Endothelial cell of umbilical vein (primary cell): ENCODE measurements around the gene EDARADD. TPM values are rescaled to one million over a fixed set of nuclear protein-coding genes. Genes with fewer than 3 reads are reported as not detected.

ENCODE experiments used
- BruUV-seq: library from RNA; stranded (reverse); fragments of 400-500 nt; replicated peaks from 2 replicates; lab custom pipeline; 2021; lab: Mats Ljungman, UMichigan
- CTCF ChIA-PET: fragments of 300-600, 350-600 bp; sonication (Branson Sonifier 250); formaldehyde crosslinking; loops from one replicate; lab custom pipeline; 2021; ENCODE audit warnings: antibody characterized with exemption, inconsistent platforms; lab: Charles Lee
- POLR2A ChIA-PET: fragments of 300-600, 350-600 bp; sonication (Branson Sonifier 250); formaldehyde crosslinking; loops from one replicate; lab custom pipeline; 2021; ENCODE audit warnings: antibody characterized with exemption, inconsistent platforms; lab: Charles Lee
- DNase-seq: peaks from one replicate; pipeline ENCODE4 v3.0.0-alpha.2; 2011; ENCODE audit warnings: low read depth, low spot score
- FAIRE-seq: peaks from 2 replicates; lab custom pipeline; 2011; peaks lifted over from hg19 to GRCh38; lab: Jason Lieb, UNC
- H2AFZ ChIP-seq: 2 replicates; pipeline ENCODE4 v1.6.0; 2012; ENCODE audit warnings: low read depth, low read length, control low read depth, inconsistent platforms
- H3K27ac ChIP-seq: 2 replicates; pipeline ENCODE4 v1.5.1; 2011; ENCODE audit warnings: low read depth, mild to moderate bottlenecking, control low read depth, low read length, moderate library complexity; ENCODE audit not compliant: insufficient read depth
- H3K27me3 ChIP-seq, 2 experiments: 2 replicates each; pipeline versions ENCODE4 v1.6.0 to v1.6.1; 2011; ENCODE audit warnings: low read length in 2 of 2, mixed read lengths in 1 of 2; ENCODE audit not compliant: control insufficient read depth in 2 of 2, insufficient read depth in 2 of 2
- H3K36me3 ChIP-seq, 2 experiments: 2 replicates in 1 of 2; 3 replicates in 1 of 2; pipeline ENCODE4 v1.5.1; 2011; ENCODE audit warnings: low read length in 2 of 2, mild to moderate bottlenecking in 1 of 2, moderate library complexity in 1 of 2; ENCODE audit not compliant: control insufficient read depth in 2 of 2, insufficient read depth in 2 of 2; ENCODE audit errors: extremely low read depth in 1 of 2
- H3K4me1 ChIP-seq: 3 replicates; pipeline ENCODE4 v1.5.1; 2011; ENCODE audit warnings: mild to moderate bottlenecking, low read length; ENCODE audit not compliant: control insufficient read depth, insufficient read depth; ENCODE audit errors: extremely low read depth
- H3K4me2 ChIP-seq: 2 replicates; pipeline ENCODE4 v1.6.1; 2011; ENCODE audit warnings: low read length, control low read depth, mixed read lengths; ENCODE audit not compliant: insufficient read depth
- H3K4me3 ChIP-seq, 3 experiments: fragments of 200-600 bp in 1 of 3; sonication (generic), shearing (Covaris generic) in 1 of 3; replicated peaks in 1 of 3; 2 replicates each; pipeline ENCODE4 v1.5.1; 2011 to 2016; ENCODE audit warnings: control low read depth in 3 of 3, low read length in 3 of 3, mild to moderate bottlenecking in 2 of 3, inconsistent platforms in 1 of 3, low read depth in 1 of 3, moderate library complexity in 1 of 3; ENCODE audit not compliant: insufficient read depth in 1 of 3
- H3K79me2 ChIP-seq: 2 replicates; pipeline ENCODE4 v1.6.0; 2012; ENCODE audit warnings: low read length, inconsistent platforms; ENCODE audit not compliant: control insufficient read depth, insufficient read depth
- H3K9ac ChIP-seq: replicated peaks from 2 replicates; pipeline ENCODE3; 2011; ENCODE audit warnings: low read length, control low read depth; ENCODE audit not compliant: insufficient read depth; ENCODE audit errors: extremely low read depth
- H3K9me1 ChIP-seq: replicated peaks from 3 replicates; pipeline ENCODE4 v1.6.0; 2011; ENCODE audit warnings: mild to moderate bottlenecking, low read length; ENCODE audit not compliant: control insufficient read depth, insufficient read depth; ENCODE audit errors: extremely low read depth
- H3K9me3 ChIP-seq: replicated peaks from 2 replicates; pipeline ENCODE4 v1.5.1; 2012; ENCODE audit warnings: low read length, inconsistent platforms; ENCODE audit not compliant: control insufficient read depth, insufficient read depth
- H4K20me1 ChIP-seq: replicated peaks from 2 replicates; pipeline ENCODE3; 2011; ENCODE audit warnings: mild to moderate bottlenecking, low read length; ENCODE audit not compliant: control insufficient read depth, insufficient read depth; ENCODE audit errors: extremely low read depth
- CTCF ChIP-seq, 2 donors: IDR thresholded peaks; 1 replicate in 1 of 2; 2 replicates in 1 of 2; pipeline ENCODE4 v1.5.1; 2011; ENCODE audit warnings: low read length in 2 of 2, mild to moderate bottlenecking in 2 of 2, moderate library complexity in 2 of 2, control low read depth in 1 of 2, inconsistent platforms in 1 of 2, low read depth in 1 of 2; ENCODE audit not compliant: insufficient read depth in 1 of 2; ENCODE audit errors: extremely low read depth in 1 of 2
- FOS ChIP-seq: IDR thresholded peaks from 2 replicates; pipeline ENCODE4 v1.6.1; 2011; ENCODE audit warnings: mild to moderate bottlenecking, low read length, moderate library complexity, borderline replicate concordance; ENCODE audit not compliant: insufficient read depth
- GATA2 ChIP-seq: IDR thresholded peaks from 2 replicates; pipeline ENCODE4 v1.7.0; 2011; ENCODE audit warnings: low read depth, mild to moderate bottlenecking, moderate library complexity, mixed read lengths, low read length; ENCODE audit not compliant: insufficient read length, insufficient read depth
- JUN ChIP-seq: IDR thresholded peaks from 2 replicates; pipeline ENCODE4 v1.6.1; 2011; ENCODE audit warnings: borderline replicate concordance, low read depth; ENCODE audit not compliant: insufficient read length, insufficient read depth
- MYC ChIP-seq: IDR thresholded peaks from one replicate; pipeline ENCODE4 v1.6.1; 2011; ENCODE audit warnings: mild to moderate bottlenecking, low read depth, low read length
- POLR2A ChIP-seq: IDR thresholded peaks from 2 replicates; pipeline ENCODE4 v1.6.1; 2012; ENCODE audit warnings: low read depth, mild to moderate bottlenecking, control low read depth, low read length
- dilution Hi-C: fragments of 300-500 bp; cut with MboI; formaldehyde crosslinking; loops from one replicate; pipeline ENCODE4 v1.15.0; 2019; ENCODE audit warnings: low sequenced_read_pairs; ENCODE audit not compliant: extremely low pct_ligation_motif_present
- intact Hi-C: fragments of 100-400 bp; cut with micrococcal nuclease; formaldehyde crosslinking; loops from one replicate; pipeline ENCODE4 v1.10.0; 2022
- polyA plus RNA-seq, 4 experiments: library from polyadenylated mRNA; depleted of rRNA in 3 of 4; stranded (reverse) in 3 of 4; unstranded in 1 of 4; fragments of >200 nt; gene quantifications; 2 replicates each; pipeline versions ENCODE4 v1.2.1 to v1.2.3, GENCODE V29; 2011 to 2012; ENCODE audit warnings: missing spikeins in 1 of 4
- total RNA-seq: library from RNA; stranded (reverse); gene quantifications from 2 replicates; pipeline ENCODE4 v1.2.3, GENCODE V29; 2021
- TF ChIP-seq, protein P1 (sequence below): IDR thresholded peaks from 2 replicates; pipeline ENCODE4 v1.6.1; 2011; ENCODE audit not compliant: insufficient read depth, insufficient read length

Gene EDARADD
- total and polyA plus RNA-seq, 2 donors (not counting 3 experiments of a cell fraction or from before 2014, with no cell fraction given), result not detected

DNA sequence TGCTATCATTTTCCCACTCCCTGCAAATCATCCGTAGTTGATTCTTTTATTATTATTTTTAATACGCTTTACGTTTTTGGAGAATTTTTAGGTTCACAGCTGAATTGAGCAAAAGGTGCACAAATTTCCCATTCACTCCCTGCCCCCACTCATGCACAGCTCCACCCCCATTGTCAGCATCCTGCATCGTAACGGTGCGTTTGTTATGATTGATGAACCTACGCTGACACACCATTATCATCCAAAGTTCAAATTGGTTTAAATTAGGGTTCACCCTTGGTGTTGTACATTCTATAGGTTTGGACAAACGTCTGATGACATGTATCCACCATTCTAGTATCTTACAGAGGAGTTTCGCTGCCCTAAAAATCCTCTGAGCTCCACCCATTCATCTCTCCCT, 44.5 kb downstream of the EDARADD start:
- Histone ChIP-seq H3K9ac (no peak overlapping the region), H3K4me3 (no peak overlapping the region), H2AFZ (no peak overlapping the region), H4K20me1 (no peaks in the 10 kb centered on the region), H3K4me1 (no peaks in the 10 kb centered on the region), H3K27ac (no peak overlapping the region), H3K36me3 (no peaks in the 10 kb centered on the region), H3K9me3 (no peaks in the 10 kb centered on the region), H3K9me1 (no peaks in the 10 kb centered on the region), H3K4me2 (no peak overlapping the region), H3K79me2 (no peaks in the 10 kb centered on the region), H3K27me3 (no peaks in the 10 kb centered on the region)
- no TSS peak for BruUV-seq
- no peak for FAIRE-seq
- ChIA-PET CTCF (no interaction called here), POLR2A (no interaction called here)
- TF ChIP-seq MYC (no peak), FOS (no peak)
- TF ChIP-seq, protein P1, sequence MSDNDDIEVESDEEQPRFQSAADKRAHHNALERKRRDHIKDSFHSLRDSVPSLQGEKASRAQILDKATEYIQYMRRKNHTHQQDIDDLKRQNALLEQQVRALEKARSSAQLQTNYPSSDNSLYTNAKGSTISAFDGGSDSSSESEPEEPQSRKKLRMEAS, result no peak
- intact Hi-C loops (no loop called here), dilution Hi-C loops (no loop called here)
- DNase-seq, result no peak

GRCh38 chr1:236440373-236440772, 46.3 kb downstream of the EDARADD start:
- no peak overlapping the region for H2AFZ ChIP-seq
- H3K4me2 ChIP-seq, result no peak overlapping the region
- H3K9me3 ChIP-seq, result no peaks in the 10 kb centered on the region
- ChIA-PET CTCF (no interaction called here), POLR2A (no interaction called here)
- no peak overlapping the region for H3K27ac ChIP-seq
- DNase-seq, result no peak
- no TSS peak for BruUV-seq
- no peaks in the 10 kb centered on the region for H4K20me1 ChIP-seq
- intact Hi-C loops (no loop called here), dilution Hi-C loops (no loop called here)
- no peaks in the 10 kb centered on the region for H3K9me1 ChIP-seq
- FAIRE-seq, result no peak
- H3K27me3 ChIP-seq, result no peaks in the 10 kb centered on the region
- no peak overlapping the region for H3K4me3 ChIP-seq
- no peak for TF ChIP-seq GATA2
- no peak for TF ChIP-seq POLR2A
- no peak for TF ChIP-seq MYC
- TF ChIP-seq, protein P1, result no peak
- TF ChIP-seq JUN, result no peak
- no peak for TF ChIP-seq CTCF (IDR thresholded peaks at IDR 0.05; ENCODE audit: extremely low read depth in 1 of 2, insufficient read depth in 1 of 2, low read depth in 1 of 2, low read length in 2 of 2)
- TF ChIP-seq FOS, result no peak
- H3K79me2 ChIP-seq, result no peaks in the 10 kb centered on the region
- H3K36me3 ChIP-seq, result no peaks in the 10 kb centered on the region
- H3K9ac ChIP-seq, result no peak overlapping the region
- H3K4me1 ChIP-seq, result no peaks in the 10 kb centered on the region
